VCaP (cell line): ENCODE data around the gene HABP4.
"Not testable (repeated sequence)": the region's sequence is repeated elsewhere in the genome, so short reads cannot be mapped to it uniquely, and the experiment has no call there.

ENCODE experiments used
- H3K27ac ChIP-seq: fragments of 450-650 bp; 2 replicates; pipeline ENCODE4 v1.5.1; 2017
- CTCF ChIP-seq: fragments of 450-650 bp; conservative IDR thresholded peaks from 2 replicates; pipeline ENCODE4 v1.5.1; 2017; ENCODE audit warnings: mild to moderate bottlenecking, moderate library complexity

The HABP4 gene

GRCh38 chr9:96500696-96501632 lies 51.0 kb downstream of the HABP4 start:
- no peak for TF ChIP-seq CTCF
- no peak overlapping the region for H3K27ac ChIP-seq

GRCh38 chr9:96501633-96502538 lies 51.9 kb downstream of the HABP4 start:
- H3K27ac ChIP-seq = no peak overlapping the region
- TF ChIP-seq CTCF = no peak

GRCh38 chr9:96502539-96503373 lies 52.8 kb downstream of the HABP4 start:
- TF ChIP-seq CTCF = no peak
- H3K27ac ChIP-seq = no peak overlapping the region

GRCh38 chr9:96503374-96503748 lies 53.4 kb downstream of the HABP4 start:
- not testable (repeated sequence) for H3K27ac ChIP-seq

GRCh38 chr9:96503918-96504317 lies 53.9 kb downstream of the HABP4 start:
- H3K27ac ChIP-seq = no peak overlapping the region
- TF ChIP-seq CTCF = no peak

GRCh38 chr9:96505316-96505991 lies 55.5 kb downstream of the HABP4 start:
- H3K27ac ChIP-seq = no peak overlapping the region
- no peak for TF ChIP-seq CTCF

GRCh38 chr9:96508227-96508940 lies 58.4 kb downstream of the HABP4 start:
- no peak overlapping the region for H3K27ac ChIP-seq
- no peak for TF ChIP-seq CTCF
